ENCODE measurements around the gene CELA2B.
"Not testable (repeated sequence)": the region's sequence is repeated elsewhere in the genome, so short reads cannot be mapped to it uniquely, and the experiment has no call there.

Gene CELA2B

DNA sequence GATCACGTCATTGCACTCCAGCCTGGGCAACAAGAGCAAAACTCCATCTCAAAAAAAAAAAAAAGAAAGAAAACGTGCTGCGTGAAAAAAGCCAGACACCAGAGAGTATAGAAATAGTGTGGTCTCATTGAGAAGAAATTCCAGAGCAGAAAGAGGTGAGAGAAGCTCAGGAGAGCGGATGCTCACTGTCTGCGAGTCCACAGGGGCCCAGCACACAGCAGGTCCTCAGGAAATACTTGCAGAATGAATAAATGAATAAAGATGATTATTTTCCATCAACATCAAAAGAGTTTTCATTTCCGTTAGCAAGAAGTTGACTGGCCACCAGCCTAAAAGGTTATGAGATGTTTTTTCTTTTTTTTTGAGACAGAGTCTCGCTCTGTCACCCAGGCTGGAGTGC lies 33.7 kb downstream of the CELA2B start:
- no peak overlapping the region for H3K27ac ChIP-seq
- TF ChIP-seq, protein P1, sequence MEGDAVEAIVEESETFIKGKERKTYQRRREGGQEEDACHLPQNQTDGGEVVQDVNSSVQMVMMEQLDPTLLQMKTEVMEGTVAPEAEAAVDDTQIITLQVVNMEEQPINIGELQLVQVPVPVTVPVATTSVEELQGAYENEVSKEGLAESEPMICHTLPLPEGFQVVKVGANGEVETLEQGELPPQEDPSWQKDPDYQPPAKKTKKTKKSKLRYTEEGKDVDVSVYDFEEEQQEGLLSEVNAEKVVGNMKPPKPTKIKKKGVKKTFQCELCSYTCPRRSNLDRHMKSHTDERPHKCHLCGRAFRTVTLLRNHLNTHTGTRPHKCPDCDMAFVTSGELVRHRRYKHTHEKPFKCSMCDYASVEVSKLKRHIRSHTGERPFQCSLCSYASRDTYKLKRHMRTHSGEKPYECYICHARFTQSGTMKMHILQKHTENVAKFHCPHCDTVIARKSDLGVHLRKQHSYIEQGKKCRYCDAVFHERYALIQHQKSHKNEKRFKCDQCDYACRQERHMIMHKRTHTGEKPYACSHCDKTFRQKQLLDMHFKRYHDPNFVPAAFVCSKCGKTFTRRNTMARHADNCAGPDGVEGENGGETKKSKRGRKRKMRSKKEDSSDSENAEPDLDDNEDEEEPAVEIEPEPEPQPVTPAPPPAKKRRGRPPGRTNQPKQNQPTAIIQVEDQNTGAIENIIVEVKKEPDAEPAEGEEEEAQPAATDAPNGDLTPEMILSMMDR (IDR thresholded peaks at IDR 0.05), result no peak
- DNase-seq (ENCODE audit: low spot score), result no peak
- no peak overlapping the region for H3K4me3 ChIP-seq

DNA sequence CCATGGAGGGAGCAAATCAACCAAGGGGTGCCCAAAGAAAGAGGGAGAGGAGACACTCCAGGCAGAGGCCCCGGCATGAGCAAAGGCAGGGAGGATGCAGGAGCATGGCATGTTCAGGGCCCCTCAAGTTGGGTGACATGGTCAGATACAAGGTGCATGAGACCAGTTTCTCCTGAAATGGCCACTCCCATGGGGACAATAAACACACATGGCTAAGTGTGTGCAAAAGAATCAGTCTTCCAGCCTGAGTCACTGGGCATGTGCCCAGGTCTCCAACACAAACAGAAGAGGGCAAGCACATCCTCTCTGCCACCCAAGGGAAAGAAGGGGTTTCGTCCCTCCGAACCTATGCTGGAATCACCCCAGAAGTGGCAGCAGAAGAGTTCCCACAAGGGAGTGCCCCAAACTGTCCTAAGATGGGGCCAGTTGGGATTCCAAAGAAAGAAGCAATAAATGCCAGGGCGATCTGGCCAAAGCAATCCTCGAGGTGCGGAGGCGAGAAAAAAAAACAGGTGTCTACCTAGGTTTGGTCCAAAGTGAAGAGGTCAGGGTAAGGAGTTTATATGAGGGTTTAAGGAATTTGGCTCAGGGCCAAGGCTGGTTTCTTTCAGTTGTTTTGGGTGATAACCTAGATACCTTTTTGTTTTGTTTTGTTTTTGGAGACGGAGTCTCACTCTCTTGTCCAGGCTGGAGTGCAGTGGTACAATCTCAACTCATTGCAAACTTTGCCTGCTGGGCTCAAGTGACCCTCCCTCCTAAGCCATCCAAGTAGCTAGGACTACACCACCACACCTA lies 34.9 kb downstream of the CELA2B start:
- Histone ChIP-seq H3K27ac (no peak overlapping the region), H3K4me3 (no peak overlapping the region)
- TF ChIP-seq, protein P1 (IDR thresholded peaks at IDR 0.05), result no peak
- no peak for DNase-seq (ENCODE audit: low spot score)

DNA sequence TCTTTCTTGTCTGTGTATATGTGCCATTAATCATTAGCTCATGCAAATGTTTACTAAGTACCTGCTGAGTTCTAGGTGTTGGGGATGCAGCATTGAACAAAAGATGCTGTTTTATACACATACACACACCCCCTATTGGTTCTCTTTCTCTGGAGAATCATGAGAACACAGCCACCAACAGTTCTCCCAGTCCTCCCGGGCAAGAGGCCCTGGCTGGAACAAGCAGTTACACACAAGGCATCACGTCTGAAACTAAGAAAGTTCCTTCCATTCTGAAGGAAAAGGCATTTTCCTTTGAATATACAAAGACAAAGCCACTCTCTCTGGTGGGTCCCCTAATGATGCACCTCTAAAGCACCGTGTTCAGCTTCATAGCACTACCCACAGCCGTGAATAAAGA lies 37.3 kb downstream of the CELA2B start:
- TF ChIP-seq, protein P1 (IDR thresholded peaks at IDR 0.05), result no peak
- DNase-seq (ENCODE audit: low spot score), result no peak
- Histone ChIP-seq H3K4me3 (no peak overlapping the region), H3K27ac (no peak overlapping the region)

DNA sequence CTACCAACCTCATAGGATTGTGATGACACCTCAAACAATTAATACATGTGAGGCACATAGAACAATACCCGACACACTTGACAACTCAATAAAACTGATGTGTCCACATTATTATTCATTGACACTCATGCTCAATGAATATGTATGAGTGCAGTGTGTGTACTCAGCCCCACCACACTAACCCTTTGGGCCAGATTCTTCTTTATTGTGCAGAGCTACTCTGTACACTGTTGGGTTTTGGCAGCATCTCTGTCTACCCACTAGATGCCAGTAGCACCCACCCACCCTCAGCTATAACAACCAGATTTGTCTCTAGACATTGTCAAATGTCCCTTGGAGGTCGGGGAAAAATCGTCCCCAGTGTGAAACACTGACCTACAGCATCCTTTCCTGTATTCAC lies 38.0 kb downstream of the CELA2B start:
- H3K4me3 ChIP-seq, result no peak overlapping the region
- DNase-seq (ENCODE audit: low spot score), result no peak
- no peak overlapping the region for H3K27ac ChIP-seq
- TF ChIP-seq, protein P1 (IDR thresholded peaks at IDR 0.05), result no peak

DNA sequence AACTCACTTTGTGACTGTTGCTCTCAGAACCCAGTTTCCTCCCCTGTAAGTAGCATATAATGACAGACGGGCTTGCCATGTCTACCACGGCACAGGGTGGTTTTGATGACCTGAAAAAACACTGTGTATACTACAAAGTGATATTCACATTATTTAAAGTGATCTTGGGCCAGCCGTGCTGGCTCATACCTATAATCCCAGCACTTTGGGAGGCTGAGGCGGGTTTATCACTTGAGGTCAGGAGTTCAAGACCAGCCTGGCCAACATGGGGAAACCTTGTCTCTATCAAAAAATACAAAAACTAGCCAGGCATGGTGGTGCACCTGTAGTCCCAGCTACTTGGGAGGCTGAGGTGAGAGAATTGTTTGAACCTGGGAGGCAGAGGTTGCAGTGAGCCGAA lies 38.7 kb downstream of the CELA2B start:
- H3K27ac ChIP-seq; DNase-seq (ENCODE audit: low spot score); H3K4me3 ChIP-seq: not testable (repeated sequence)

DNA sequence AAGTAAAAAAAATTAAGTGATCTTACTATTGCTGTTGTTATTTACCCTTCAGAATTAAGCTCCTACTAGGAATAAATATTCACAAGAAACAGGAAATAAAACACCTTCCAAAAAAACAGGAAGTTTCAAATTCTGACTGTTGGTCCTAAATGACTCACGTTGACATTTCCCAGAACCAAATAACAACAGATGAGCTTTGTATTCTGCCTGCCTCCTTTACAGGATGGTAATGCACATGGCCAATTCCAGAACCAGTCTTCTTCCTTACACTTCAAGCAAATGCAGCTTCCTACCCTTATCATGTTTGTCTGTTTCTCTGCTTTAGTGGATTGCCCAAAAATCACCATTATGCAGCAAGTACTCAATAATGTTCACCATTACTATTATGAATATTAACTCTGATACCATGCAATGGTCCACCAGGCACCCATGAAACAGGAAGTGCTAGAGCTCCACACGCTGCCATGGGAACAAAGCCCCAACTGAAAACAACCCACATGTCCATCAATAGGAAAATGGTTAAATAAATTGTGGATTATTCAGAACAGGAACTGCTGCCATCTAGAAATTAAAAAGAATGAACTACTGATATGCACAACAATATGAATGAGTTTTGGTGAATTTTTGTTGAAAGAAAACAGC lies 39.2 kb downstream of the CELA2B start:
- TF ChIP-seq, protein P1 (IDR thresholded peaks at IDR 0.05), result no peak
- DNase-seq (ENCODE audit: low spot score), result peak; percentile 8
- H3K4me3 ChIP-seq, result no peak overlapping the region
- H3K27ac ChIP-seq, result no peak overlapping the region

DNA sequence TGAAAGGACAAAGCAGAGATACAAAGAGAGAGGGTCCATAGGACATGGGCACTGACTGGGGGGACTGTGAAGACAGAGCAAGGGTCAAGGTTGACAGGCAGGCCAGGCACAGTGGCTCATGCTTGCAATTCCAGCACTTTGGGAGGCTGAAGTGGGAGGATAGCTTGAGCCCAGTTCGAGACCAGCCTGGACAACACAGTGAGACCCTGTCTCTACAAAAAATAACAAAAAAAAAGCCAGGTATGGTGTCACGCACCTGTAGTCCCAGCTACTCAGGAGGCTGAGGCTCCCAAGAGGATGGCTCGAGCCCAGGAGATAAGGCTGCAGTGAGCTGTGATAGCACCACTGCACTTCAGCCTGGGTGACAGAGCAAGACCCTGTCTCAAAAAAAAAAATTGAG lies 43.7 kb downstream of the CELA2B start:
- TF ChIP-seq, protein P1 (IDR thresholded peaks at IDR 0.05), result no peak
- no peak for DNase-seq (ENCODE audit: low spot score)
- H3K27ac ChIP-seq, result no peak overlapping the region
- H3K4me3 ChIP-seq, result no peak overlapping the region

DNA sequence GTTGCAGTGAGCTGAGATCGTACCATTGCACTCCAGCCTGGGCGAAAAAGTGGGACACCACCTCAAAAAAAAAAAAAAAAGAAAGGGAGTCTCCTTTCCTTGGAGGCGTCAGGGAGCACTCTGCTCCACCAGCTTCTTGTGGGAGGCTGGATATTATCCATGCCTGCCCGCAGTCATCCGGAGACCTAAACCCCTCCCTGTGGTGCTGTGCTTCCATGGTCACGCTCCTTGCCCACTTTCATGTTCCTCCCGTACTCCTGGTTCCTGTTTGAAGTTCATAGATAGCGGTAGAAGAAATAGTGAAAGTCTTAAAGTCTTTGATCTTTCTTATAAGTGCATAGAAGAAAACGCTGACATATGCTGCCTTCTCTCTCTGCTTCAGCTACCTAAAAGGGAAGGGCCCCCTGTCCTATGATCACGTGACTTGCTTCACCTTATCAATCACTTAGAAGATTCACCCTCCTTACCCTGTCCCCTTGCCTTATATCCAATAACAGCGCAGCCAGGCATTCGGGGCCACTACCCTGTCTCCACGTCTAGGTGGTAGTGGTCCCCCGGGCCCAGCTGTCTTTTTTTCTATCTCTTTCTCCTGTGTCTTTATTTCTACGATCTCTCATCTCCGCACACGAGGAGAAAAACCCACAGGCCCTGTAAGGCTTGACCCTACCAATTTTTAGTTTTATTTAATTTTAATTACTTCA lies 45.5 kb downstream of the CELA2B start:
- H3K4me3 ChIP-seq; H3K27ac ChIP-seq; DNase-seq (ENCODE audit: low spot score): not testable (repeated sequence)

All from coronary artery (tissue), 2 donors.